ENCODE measurements around the gene ADGRA1. TPM values are rescaled to one million over a fixed set of nuclear protein-coding genes. Genes with fewer than 3 reads are reported as not detected.
"Not testable (repeated sequence)": the region's sequence is repeated elsewhere in the genome, so short reads cannot be mapped to it uniquely, and the experiment has no call there.

Gene ADGRA1
- total RNA-seq, 2 experiments from 2014 or later: not detected

DNA sequence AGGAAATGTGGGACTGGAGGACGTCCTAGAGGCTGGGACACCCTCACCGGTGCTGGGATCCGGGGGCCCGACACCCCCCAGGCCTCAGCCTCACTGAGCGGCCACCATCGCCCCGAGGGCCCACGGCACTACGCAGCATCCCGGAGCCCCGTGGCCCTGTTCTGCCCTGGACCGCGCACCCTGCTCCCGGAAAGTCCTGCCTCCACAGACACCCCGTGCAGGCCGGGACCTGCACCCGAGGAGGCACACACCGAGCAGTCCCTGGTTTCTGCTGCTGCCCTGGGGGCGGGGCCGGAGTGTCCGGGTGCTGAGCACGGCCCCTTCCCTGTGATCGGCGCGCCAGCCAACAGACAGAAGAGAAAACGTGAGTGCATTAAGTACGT, 54.2 kb downstream of the ADGRA1 start:
- H3K36me3 Mint-ChIP-seq: no peaks in the 10 kb centered on the region
- H3K4me1 Mint-ChIP-seq: peaks cover 4% of the 10 kb centered on the region
- ATAC-seq: no peak
- H3K9me3 Mint-ChIP-seq (ENCODE audit: low read depth): no peaks in the 10 kb centered on the region
- CTCF ChIA-PET: interaction anchor here (0.5 kb wide), 1 partner anchor 188 kb away, joined by 3 read pairs; no protein-coding TSS in a partner anchor
- H3K27ac Mint-ChIP-seq: no peak overlapping the region
- DNase-seq: no peak
- peaks cover 19% of the 10 kb centered on the region for H3K27me3 Mint-ChIP-seq
- no peak overlapping the region for H3K4me3 Mint-ChIP-seq

DNA sequence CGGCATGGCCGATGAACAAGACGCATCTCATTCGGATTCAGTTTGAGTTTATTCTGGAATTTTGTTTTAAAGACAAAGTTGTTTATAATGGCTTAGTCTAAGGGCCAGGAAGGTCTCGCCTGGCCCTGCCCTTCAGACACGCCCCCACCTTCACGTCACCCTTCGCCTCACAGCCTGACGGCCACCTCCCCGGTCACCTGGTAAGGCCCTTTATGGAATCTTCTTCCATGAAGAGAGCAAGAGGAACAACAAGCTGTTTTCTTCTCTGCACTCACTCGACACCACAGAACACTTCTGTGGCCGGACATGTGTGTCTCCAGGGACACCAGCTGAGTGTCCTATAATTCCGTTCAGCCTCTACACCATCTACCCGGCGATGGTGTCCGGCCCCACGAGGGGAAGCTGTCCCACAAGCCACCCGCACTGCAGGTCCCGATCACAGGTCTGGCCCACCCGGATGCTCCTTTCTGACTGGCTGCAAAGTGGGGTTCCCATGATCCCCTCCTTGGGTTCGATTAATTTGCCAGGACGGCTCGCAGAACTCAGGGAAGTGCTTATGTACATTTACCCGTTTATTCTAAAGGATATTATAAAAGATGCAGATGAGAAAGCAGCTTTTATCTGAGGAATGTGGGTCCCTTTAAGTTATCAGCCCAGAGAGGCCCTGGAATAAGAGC, 54.9 kb downstream of the ADGRA1 start:
- Mint-ChIP-seq H3K9me3 (ENCODE audit: low read depth) (no peaks in the 10 kb centered on the region), H3K4me1 (peaks cover 4% of the 10 kb centered on the region), H3K27ac (no peak overlapping the region), H3K27me3 (peaks cover 25% of the 10 kb centered on the region), H3K36me3 (no peaks in the 10 kb centered on the region), H3K4me3 (no peak overlapping the region)
- DNase-seq (peak; percentile 37), ATAC-seq (no peak)
- CTCF ChIA-PET: interaction anchor here (0.8 to 2.0 kb wide), 8 partner anchors 10 to 488 kb away, joined by 3 to 17 read pairs (median 3); no protein-coding TSS in a partner anchor

DNA sequence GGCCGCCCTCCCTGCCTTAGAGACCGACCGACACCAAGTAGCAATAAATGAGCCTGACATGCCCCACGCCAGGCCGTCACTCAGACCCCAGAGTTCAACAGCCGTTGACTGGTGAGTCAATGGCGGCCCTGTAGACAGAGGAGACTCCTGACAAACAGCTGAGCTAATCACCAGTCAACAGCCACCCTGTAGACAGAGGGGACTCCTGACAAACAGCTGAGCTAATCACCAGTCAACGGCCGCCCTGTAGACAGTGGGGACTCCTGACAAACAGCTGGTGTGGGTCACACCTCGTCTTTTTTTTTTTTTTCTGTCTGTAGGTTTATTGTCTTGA, 55.4 kb downstream of the ADGRA1 start:
- Mint-ChIP-seq H3K36me3 (no peaks in the 10 kb centered on the region), H3K27me3 (peaks cover 30% of the 10 kb centered on the region), H3K9me3 (ENCODE audit: low read depth) (no peaks in the 10 kb centered on the region), H3K4me3 (no peak overlapping the region), H3K27ac (no peak overlapping the region), H3K4me1 (peaks cover 4% of the 10 kb centered on the region)
- DNase-seq: no peak
- CTCF ChIA-PET: interaction anchor here (0.7 to 2.0 kb wide), 14 partner anchors 9 to 488 kb away, joined by 3 to 17 read pairs (median 3); no protein-coding TSS in a partner anchor
- no peak for ATAC-seq

DNA sequence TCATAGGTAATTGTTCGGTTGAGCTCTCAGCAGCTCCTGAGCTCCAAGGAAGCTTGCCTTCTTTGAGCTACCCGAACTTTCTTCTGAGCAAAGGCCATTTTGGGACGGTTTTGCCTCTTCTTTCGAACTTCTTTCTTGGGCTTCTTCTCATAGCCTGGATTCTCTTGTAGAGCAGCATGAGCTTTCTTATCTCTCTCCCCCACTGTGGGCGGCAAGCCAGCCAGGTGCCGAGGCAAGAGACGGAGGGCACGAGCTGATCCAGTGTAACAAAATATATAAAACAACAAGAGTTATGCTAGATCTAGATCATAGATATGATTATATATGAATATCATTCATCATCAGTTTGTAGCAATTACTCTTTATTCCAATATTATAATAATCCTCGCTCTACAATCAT, 55.8 kb downstream of the ADGRA1 start:
- CTCF ChIA-PET: interaction anchor here (0.7 to 2.0 kb wide), 13 partner anchors 9 to 489 kb away, joined by 3 to 17 read pairs (median 3); no protein-coding TSS in a partner anchor
- H3K27ac Mint-ChIP-seq: no peak overlapping the region
- no peak overlapping the region for H3K4me3 Mint-ChIP-seq
- H3K4me1 Mint-ChIP-seq: peaks cover 4% of the 10 kb centered on the region
- no peak for ATAC-seq
- no peaks in the 10 kb centered on the region for H3K36me3 Mint-ChIP-seq
- H3K9me3 Mint-ChIP-seq (ENCODE audit: low read depth): no peaks in the 10 kb centered on the region
- peaks cover 33% of the 10 kb centered on the region for H3K27me3 Mint-ChIP-seq
- DNase-seq: peak; percentile 29

DNA sequence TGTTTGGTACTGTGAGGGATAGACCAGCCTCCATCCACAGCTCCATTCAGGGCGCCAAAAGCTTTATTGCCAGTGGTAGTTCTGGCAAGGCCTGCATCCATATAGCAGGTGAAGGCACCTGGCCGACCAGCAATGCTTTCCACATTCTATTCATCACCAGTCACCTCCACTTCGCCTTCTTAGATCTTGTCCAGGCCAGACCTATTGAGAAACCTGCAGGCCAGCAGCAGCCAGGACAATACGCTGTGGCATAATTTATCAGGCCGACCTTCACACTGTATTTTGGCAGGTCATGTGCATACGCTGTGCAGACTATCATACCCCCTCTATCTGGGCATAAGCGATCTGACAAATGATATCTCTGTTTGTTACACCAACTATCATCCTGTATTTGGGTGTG, 57.0 kb downstream of the ADGRA1 start:
- Mint-ChIP-seq H3K9me3 (ENCODE audit: low read depth) (no peaks in the 10 kb centered on the region), H3K4me3 (no peak overlapping the region), H3K27me3 (peaks cover 39% of the 10 kb centered on the region), H3K27ac (no peak overlapping the region), H3K4me1 (peaks cover 4% of the 10 kb centered on the region), H3K36me3 (no peaks in the 10 kb centered on the region)
- CTCF ChIA-PET: interaction anchor here (1.9 to 2.0 kb wide), 2 partner anchors 16 to 81 kb away, joined by 6 to 17 read pairs; no protein-coding TSS in a partner anchor
- DNase-seq (peak; percentile 29), ATAC-seq (no peak)

DNA sequence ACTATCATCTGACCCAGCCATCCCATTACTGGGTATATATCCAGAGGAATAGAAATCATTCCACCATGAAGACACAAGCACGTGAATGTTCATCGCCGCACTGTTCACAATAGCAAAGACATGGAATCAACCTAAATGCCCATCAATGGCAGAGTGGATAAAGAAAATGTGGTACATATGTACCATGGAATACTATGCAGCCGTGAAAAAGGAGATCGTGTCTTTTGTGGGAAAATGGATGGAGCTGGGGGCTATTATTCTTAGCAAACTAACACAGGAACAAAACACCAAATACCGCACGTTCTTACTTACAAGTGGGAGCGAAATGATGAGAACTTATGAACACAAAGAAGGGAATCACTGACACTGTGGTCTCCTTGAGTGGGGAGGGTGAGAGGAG, 62.5 kb downstream of the ADGRA1 start:
- H3K9me3 Mint-ChIP-seq (ENCODE audit: low read depth): peaks cover 5% of the 10 kb centered on the region
- H3K4me3 Mint-ChIP-seq: no peak overlapping the region
- H3K4me1 Mint-ChIP-seq: no peaks in the 10 kb centered on the region
- CTCF ChIA-PET: no interaction called here
- ATAC-seq (no peak), DNase-seq (no peak)
- no peak overlapping the region for H3K27ac Mint-ChIP-seq
- H3K27me3 Mint-ChIP-seq: peaks cover 45% of the 10 kb centered on the region
- H3K36me3 Mint-ChIP-seq: peaks cover 2% of the 10 kb centered on the region

DNA sequence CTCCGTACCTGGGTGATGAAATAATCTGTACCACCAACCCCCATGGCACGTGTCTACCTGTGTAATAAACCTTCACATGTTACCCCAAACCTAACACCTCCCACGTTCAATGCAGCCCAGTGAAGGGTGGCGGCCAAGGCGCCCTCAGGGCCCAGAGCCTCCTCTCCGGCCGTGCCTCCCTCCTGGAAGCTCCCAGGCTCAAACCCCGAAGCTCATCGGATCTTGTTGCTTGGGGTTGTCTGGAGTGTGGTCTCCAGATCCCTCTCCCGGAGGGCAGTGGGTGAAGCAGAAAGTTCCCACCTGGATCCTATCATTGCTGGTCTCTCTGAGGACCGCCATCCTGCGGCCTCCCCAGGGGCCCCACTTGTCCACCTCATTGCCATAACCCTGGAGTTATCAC, 62.9 kb downstream of the ADGRA1 start:
- H3K27ac Mint-ChIP-seq: no peak overlapping the region
- peaks cover 5% of the 10 kb centered on the region for H3K9me3 Mint-ChIP-seq (ENCODE audit: low read depth)
- H3K27me3 Mint-ChIP-seq: peaks cover 41% of the 10 kb centered on the region
- peaks cover 2% of the 10 kb centered on the region for H3K36me3 Mint-ChIP-seq
- CTCF ChIA-PET: no interaction called here
- no peak overlapping the region for H3K4me3 Mint-ChIP-seq
- DNase-seq (no peak), ATAC-seq (no peak)
- no peaks in the 10 kb centered on the region for H3K4me1 Mint-ChIP-seq

DNA sequence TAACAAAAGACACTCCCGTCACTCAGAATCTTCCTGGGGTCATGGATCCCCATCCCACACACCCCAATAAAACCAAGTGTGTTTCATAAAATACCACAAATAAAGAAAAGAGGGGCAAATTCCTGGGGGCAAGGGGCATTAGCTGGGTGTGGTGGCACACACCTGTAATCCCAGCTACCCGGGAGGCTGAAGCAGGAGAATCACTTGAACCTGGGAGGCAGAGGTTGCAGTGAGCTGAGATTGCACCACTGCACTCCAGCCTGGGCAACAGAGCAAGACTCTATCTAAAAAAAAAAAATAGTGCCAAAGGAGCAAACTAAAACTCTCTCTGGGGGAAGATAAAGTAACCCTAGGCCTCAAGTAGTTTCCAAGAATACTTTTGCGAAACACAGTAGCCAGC, 63.3 kb downstream of the ADGRA1 start:
- peaks cover 40% of the 10 kb centered on the region for H3K27me3 Mint-ChIP-seq
- H3K27ac Mint-ChIP-seq; ATAC-seq; H3K4me3 Mint-ChIP-seq; H3K9me3 Mint-ChIP-seq (ENCODE audit: low read depth); H3K4me1 Mint-ChIP-seq; DNase-seq; H3K36me3 Mint-ChIP-seq; CTCF ChIA-PET: not testable (repeated sequence)

DNA sequence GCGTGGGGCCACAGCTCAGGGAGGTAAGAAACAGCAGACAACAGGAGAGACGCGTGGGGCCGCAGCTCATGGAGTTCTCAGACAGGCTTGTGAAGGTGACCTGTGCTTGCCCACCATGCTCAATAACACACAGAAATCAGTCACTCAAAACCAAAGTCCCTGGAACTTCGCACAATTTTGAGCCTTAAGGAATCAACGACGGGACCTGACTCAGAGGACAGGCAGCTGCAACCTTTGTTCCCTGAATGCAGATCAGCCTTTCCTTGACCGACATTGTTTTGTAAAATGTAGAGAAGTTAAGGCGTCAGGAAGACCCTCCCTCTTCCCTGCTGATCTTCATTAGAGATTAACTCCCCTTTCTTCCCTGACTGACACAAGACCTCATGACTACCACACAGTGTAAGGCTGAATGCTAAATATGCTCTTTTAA, 63.8 kb downstream of the ADGRA1 start:
- Mint-ChIP-seq H3K9me3 (ENCODE audit: low read depth) (peaks cover 5% of the 10 kb centered on the region), H3K27me3 (peaks cover 35% of the 10 kb centered on the region), H3K4me3 (no peak overlapping the region), H3K4me1 (no peaks in the 10 kb centered on the region), H3K27ac (no peak overlapping the region), H3K36me3 (peaks cover 2% of the 10 kb centered on the region)
- CTCF ChIA-PET: interaction anchor here (1.0 kb wide), 1 partner anchor 9 kb away, joined by 3 read pairs; no protein-coding TSS in a partner anchor
- ATAC-seq: no peak
- DNase-seq: no peak

DNA sequence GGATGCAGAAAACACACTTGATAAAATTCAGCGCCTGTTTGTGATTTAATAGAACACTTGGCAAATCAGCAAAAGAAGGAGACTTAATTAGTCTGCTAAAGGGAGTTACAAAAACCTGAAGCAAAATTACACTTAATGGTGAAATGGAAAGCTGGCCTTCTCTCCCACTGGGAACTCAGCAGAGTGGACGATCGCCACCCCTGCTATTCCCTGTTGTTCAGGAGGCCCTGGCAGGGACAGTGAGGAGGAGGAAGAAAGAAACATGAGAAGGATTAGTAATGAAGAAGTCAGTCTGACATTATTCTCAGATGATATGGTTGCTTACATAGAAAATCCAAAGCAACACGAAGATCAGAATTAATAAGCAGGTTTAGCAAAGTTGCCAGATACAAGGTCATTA, 66.7 kb downstream of the ADGRA1 start:
- ATAC-seq: no peak
- CTCF ChIA-PET: no interaction called here
- Mint-ChIP-seq H3K27ac (no peak overlapping the region), H3K4me3 (no peak overlapping the region), H3K9me3 (ENCODE audit: low read depth) (peaks cover 5% of the 10 kb centered on the region), H3K36me3 (peaks cover 2% of the 10 kb centered on the region), H3K4me1 (no peaks in the 10 kb centered on the region), H3K27me3 (peaks cover 14% of the 10 kb centered on the region)
- DNase-seq: no peak

DNA sequence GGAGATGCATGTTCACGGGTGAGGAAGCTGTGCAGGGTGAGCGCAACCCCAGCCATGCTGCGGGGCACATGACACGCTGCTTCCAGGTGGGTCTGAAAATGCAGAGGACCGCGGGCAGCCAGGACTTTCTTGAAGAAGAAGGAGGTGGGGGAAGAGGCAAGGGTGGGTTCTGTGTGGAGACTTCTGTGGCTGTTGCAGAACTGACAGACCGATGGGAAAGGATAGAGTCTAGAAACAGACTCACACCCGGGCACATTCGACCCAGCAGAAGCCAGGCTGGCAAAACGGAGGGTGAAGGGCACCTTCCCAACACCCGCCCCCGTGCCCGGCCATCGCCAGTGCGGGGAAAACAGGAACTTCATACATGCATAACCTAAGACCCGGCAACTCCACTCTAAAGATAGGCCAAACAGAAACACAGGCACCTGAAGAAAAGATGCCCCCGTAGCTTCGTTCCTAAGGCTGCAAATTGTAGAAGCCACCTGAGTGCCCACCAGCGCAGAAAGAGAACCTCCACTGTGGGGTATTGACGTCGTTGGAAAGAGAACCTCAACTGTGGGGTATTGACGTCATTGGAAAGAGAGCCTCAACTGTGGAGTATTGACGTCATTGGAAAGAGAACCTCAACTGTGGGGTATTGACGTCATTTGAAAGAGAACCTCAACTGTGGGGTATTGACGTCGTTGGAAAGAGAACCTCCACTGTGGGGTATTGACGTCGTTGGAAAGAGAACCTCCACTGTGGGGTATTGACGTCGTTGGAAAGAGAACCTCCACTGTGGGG, 67.5 kb downstream of the ADGRA1 start:
- ATAC-seq (no peak), DNase-seq (no peak)
- no peak overlapping the region for H3K27ac Mint-ChIP-seq
- no peak overlapping the region for H3K4me3 Mint-ChIP-seq
- H3K4me1 Mint-ChIP-seq: no peaks in the 10 kb centered on the region
- H3K9me3 Mint-ChIP-seq (ENCODE audit: low read depth): peaks cover 1% of the 10 kb centered on the region
- peaks cover 6% of the 10 kb centered on the region for H3K27me3 Mint-ChIP-seq
- no peaks in the 10 kb centered on the region for H3K36me3 Mint-ChIP-seq
- CTCF ChIA-PET: no interaction called here

DNA sequence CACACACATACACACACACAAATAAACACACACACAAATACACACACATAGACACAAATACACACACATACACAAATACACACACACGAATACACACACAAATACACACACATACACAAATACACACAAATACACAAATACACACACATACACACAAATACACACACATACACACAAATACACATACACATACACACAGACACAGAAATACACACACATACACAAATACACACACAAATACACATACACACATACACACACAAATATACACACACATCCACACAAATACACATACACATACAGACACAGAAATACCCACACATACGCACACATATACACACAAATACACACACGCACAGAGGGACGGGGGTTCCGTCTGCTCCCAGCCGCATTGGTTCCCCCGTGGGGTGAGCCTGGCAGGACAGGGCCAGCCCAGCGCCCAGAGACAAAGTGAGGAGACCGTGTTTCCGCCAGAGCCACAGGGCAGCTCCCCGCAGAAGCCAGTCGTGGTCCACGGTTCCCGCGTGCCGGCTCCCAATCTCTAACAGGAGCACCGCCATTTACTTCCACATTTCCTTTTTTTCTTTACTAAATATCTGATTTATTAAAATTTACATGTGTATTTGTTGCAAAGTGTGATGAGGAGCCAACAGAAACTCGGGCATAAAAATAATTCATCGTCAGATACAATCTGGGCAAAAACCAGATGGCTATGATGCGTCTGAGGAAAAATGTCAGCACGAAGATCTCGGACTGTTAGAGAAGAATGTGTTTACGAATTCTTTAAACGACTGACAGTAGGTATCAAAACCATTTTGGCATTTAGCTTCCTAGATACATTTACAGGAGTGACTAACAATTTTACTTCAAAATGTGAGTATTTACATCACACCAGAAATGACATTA, 69.2 kb downstream of the ADGRA1 start:
- H3K9me3 Mint-ChIP-seq (ENCODE audit: low read depth): no peaks in the 10 kb centered on the region
- H3K4me1 Mint-ChIP-seq: no peaks in the 10 kb centered on the region
- H3K27me3 Mint-ChIP-seq: peaks cover 12% of the 10 kb centered on the region
- H3K4me3 Mint-ChIP-seq: no peak overlapping the region
- ATAC-seq (no peak), DNase-seq (peak; percentile 18)
- no peak overlapping the region for H3K27ac Mint-ChIP-seq
- CTCF ChIA-PET: no interaction called here
- no peaks in the 10 kb centered on the region for H3K36me3 Mint-ChIP-seq

Measured in activated CD8-positive, alpha-beta memory T cell treated with anti-CD3 and anti-CD28 coated beads, Interleukin-2, amount 10 ng/mL, durations not matched to agents 7 days and 5 days (primary cell).